Germinal center (tissue), 1 donor: ENCODE measurements around the gene NECTIN4.
"Not testable (repeated sequence)": the region's sequence is repeated elsewhere in the genome, so short reads cannot be mapped to it uniquely, and the experiment has no call there.

ENCODE experiments used
- DNase-seq: peaks from one replicate; pipeline ENCODE4 v3.0.0; 2012; ENCODE audit warnings: mixed read lengths, low spot score

Gene NECTIN4

GRCh38 chr1:161054232-161054631 lies 35.1 kb downstream of the NECTIN4 start:
- no peak for DNase-seq

- no peak for DNase-seq
Observed at GRCh38 chr1:161052899-161053298, 36.5 kb downstream of the NECTIN4 start.

GRCh38 chr1:161051219-161051618 lies 38.1 kb downstream of the NECTIN4 start:
- DNase-seq = no peak

- no peak for DNase-seq
Observed at GRCh38 chr1:161048949-161049722, 40.2 kb downstream of the NECTIN4 start.

- no peak for DNase-seq
Observed at GRCh38 chr1:161047436-161048420, 41.6 kb downstream of the NECTIN4 start.

- DNase-seq = peak; percentile 78
Observed at GRCh38 chr1:161046605-161047228, 42.6 kb downstream of the NECTIN4 start.

- DNase-seq = peak; percentile 91
Observed at GRCh38 chr1:161045736-161046604, 43.4 kb downstream of the NECTIN4 start, which contains the start of gene USF1. Gene USF1, minus strand, starts transcription at chr1:161045977. Its CDS starts 2,702 bp downstream, at chr1:161043275.

- DNase-seq = peak; percentile 84
Observed at GRCh38 chr1:161044908-161045735, 44.2 kb downstream of the NECTIN4 start.

- DNase-seq = no peak
Observed at GRCh38 chr1:161044535-161044907, 44.8 kb downstream of the NECTIN4 start.

- DNase-seq = no peak
Observed at GRCh38 chr1:161039546-161039945, 49.8 kb downstream of the NECTIN4 start.

GRCh38 chr1:161039154-161039545 lies 50.2 kb downstream of the NECTIN4 start:
- DNase-seq = no peak

- DNase-seq = peak; percentile 88
Observed at GRCh38 chr1:161038523-161039153, 50.7 kb downstream of the NECTIN4 start, which contains the start of gene TSTD1. Gene TSTD1, minus strand, starts transcription at chr1:161038964. Its CDS starts 75 bp downstream, at chr1:161038889.

GRCh38 chr1:161037661-161038522 lies 51.5 kb downstream of the NECTIN4 start:
- no peak for DNase-seq

- DNase-seq = no peak
Observed at GRCh38 chr1:161033751-161034150, 55.6 kb downstream of the NECTIN4 start.

- DNase-seq = no peak
Observed at GRCh38 chr1:161032409-161032808, 56.9 kb downstream of the NECTIN4 start.

- no peak for DNase-seq
Observed at GRCh38 chr1:161031874-161032273, 57.5 kb downstream of the NECTIN4 start.

GRCh38 chr1:161029466-161029865 lies 59.9 kb downstream of the NECTIN4 start:
- not testable (repeated sequence) for DNase-seq

GRCh38 chr1:161026954-161027353 lies 62.4 kb downstream of the NECTIN4 start:
- not testable (repeated sequence) for DNase-seq

GRCh38 chr1:161022432-161022831 lies 66.9 kb downstream of the NECTIN4 start:
- DNase-seq = not testable (repeated sequence)
